ENCODE results near the gene PSORS1C2.

Gene PSORS1C2

GRCh38 chr6:31098449-31098938 lies 40.4 kb downstream of the PSORS1C2 start:
- Histone ChIP-seq H3K27me3 (replicated peaks; ENCODE audit: control insufficient read depth, insufficient read depth, low read length, poor library complexity, severe bottlenecking) (no peaks in the 10 kb centered on the region), H3K4me1 (ENCODE audit: control insufficient read depth, insufficient read depth, low read length, poor library complexity, severe bottlenecking) (peaks cover 28% of the 10 kb centered on the region), H3K9me3 (ENCODE audit: control insufficient read depth, low read length) (no peaks in the 10 kb centered on the region), H3K4me3 (ENCODE audit: insufficient read depth, low read depth, low read length, poor library complexity, severe bottlenecking) (no peak overlapping the region), H3K36me3 (ENCODE audit: control insufficient read depth, insufficient read depth, low read length) (no peaks in the 10 kb centered on the region), H3K27ac (ENCODE audit: insufficient read depth, low read length, poor library complexity, severe bottlenecking) (no peak overlapping the region)
- DNase-seq = no peak

- Histone ChIP-seq H3K36me3 (ENCODE audit: control insufficient read depth, insufficient read depth, low read length) (no peaks in the 10 kb centered on the region), H3K4me1 (ENCODE audit: control insufficient read depth, insufficient read depth, low read length, poor library complexity, severe bottlenecking) (peaks cover 28% of the 10 kb centered on the region), H3K27ac (ENCODE audit: insufficient read depth, low read length, poor library complexity, severe bottlenecking) (no peak overlapping the region), H3K4me3 (ENCODE audit: insufficient read depth, low read depth, low read length, poor library complexity, severe bottlenecking) (no peak overlapping the region), H3K27me3 (replicated peaks; ENCODE audit: control insufficient read depth, insufficient read depth, low read length, poor library complexity, severe bottlenecking) (no peaks in the 10 kb centered on the region), H3K9me3 (ENCODE audit: control insufficient read depth, low read length) (no peaks in the 10 kb centered on the region)
- DNase-seq = no peak
Measured at GRCh38 chr6:31096656-31097055, 42.2 kb downstream of the PSORS1C2 start.

- DNase-seq = no peak
- Histone ChIP-seq H3K4me1 (ENCODE audit: control insufficient read depth, insufficient read depth, low read length, poor library complexity, severe bottlenecking) (peaks cover 28% of the 10 kb centered on the region), H3K27me3 (replicated peaks; ENCODE audit: control insufficient read depth, insufficient read depth, low read length, poor library complexity, severe bottlenecking) (no peaks in the 10 kb centered on the region), H3K4me3 (ENCODE audit: insufficient read depth, low read depth, low read length, poor library complexity, severe bottlenecking) (no peak overlapping the region), H3K9me3 (ENCODE audit: control insufficient read depth, low read length) (no peaks in the 10 kb centered on the region), H3K36me3 (ENCODE audit: control insufficient read depth, insufficient read depth, low read length) (no peaks in the 10 kb centered on the region), H3K27ac (ENCODE audit: insufficient read depth, low read length, poor library complexity, severe bottlenecking) (no peak overlapping the region)
Measured at GRCh38 chr6:31096215-31096614, 42.7 kb downstream of the PSORS1C2 start.

GRCh38 chr6:31094389-31094881 lies 44.4 kb downstream of the PSORS1C2 start:
- peak overlapping the region; percentile 5 for H3K4me3 ChIP-seq (ENCODE audit: insufficient read depth, low read depth, low read length, poor library complexity, severe bottlenecking)
- H3K27ac ChIP-seq (ENCODE audit: insufficient read depth, low read length, poor library complexity, severe bottlenecking) = peak overlapping the region; percentile 24
- no peaks in the 10 kb centered on the region for H3K36me3 ChIP-seq (ENCODE audit: control insufficient read depth, insufficient read depth, low read length)
- H3K4me1 ChIP-seq (ENCODE audit: control insufficient read depth, insufficient read depth, low read length, poor library complexity, severe bottlenecking) = peaks cover 28% of the 10 kb centered on the region
- peak in 1 of 3 donors; percentile 14 for DNase-seq
- H3K9me3 ChIP-seq (ENCODE audit: control insufficient read depth, low read length) = no peaks in the 10 kb centered on the region
- H3K27me3 ChIP-seq (replicated peaks; ENCODE audit: control insufficient read depth, insufficient read depth, low read length, poor library complexity, severe bottlenecking) = no peaks in the 10 kb centered on the region

GRCh38 chr6:31092769-31093505 lies 45.9 kb downstream of the PSORS1C2 start:
- Histone ChIP-seq H3K27me3 (replicated peaks; ENCODE audit: control insufficient read depth, insufficient read depth, low read length, poor library complexity, severe bottlenecking) (no peaks in the 10 kb centered on the region), H3K36me3 (ENCODE audit: control insufficient read depth, insufficient read depth, low read length) (no peaks in the 10 kb centered on the region), H3K9me3 (ENCODE audit: control insufficient read depth, low read length) (no peaks in the 10 kb centered on the region), H3K4me3 (ENCODE audit: insufficient read depth, low read depth, low read length, poor library complexity, severe bottlenecking) (no peak overlapping the region), H3K27ac (ENCODE audit: insufficient read depth, low read length, poor library complexity, severe bottlenecking) (no peak overlapping the region), H3K4me1 (ENCODE audit: control insufficient read depth, insufficient read depth, low read length, poor library complexity, severe bottlenecking) (peaks cover 28% of the 10 kb centered on the region)
- no peak for DNase-seq

GRCh38 chr6:31092238-31092637 lies 46.6 kb downstream of the PSORS1C2 start:
- DNase-seq = no peak
- Histone ChIP-seq H3K4me3 (ENCODE audit: insufficient read depth, low read depth, low read length, poor library complexity, severe bottlenecking) (no peak overlapping the region), H3K36me3 (ENCODE audit: control insufficient read depth, insufficient read depth, low read length) (no peaks in the 10 kb centered on the region), H3K27ac (ENCODE audit: insufficient read depth, low read length, poor library complexity, severe bottlenecking) (no peak overlapping the region), H3K4me1 (ENCODE audit: control insufficient read depth, insufficient read depth, low read length, poor library complexity, severe bottlenecking) (peaks cover 34% of the 10 kb centered on the region), H3K27me3 (replicated peaks; ENCODE audit: control insufficient read depth, insufficient read depth, low read length, poor library complexity, severe bottlenecking) (no peaks in the 10 kb centered on the region), H3K9me3 (ENCODE audit: control insufficient read depth, low read length) (no peaks in the 10 kb centered on the region)

- no peak for DNase-seq
- no peak overlapping the region for H3K4me3 ChIP-seq (ENCODE audit: insufficient read depth, low read depth, low read length, poor library complexity, severe bottlenecking)
Measured at GRCh38 chr6:31091680-31092079, 47.2 kb downstream of the PSORS1C2 start.

GRCh38 chr6:31090973-31091364 lies 47.9 kb downstream of the PSORS1C2 start:
- DNase-seq = no peak
- H3K36me3 ChIP-seq (ENCODE audit: control insufficient read depth, insufficient read depth, low read length) = no peaks in the 10 kb centered on the region
- H3K4me1 ChIP-seq (ENCODE audit: control insufficient read depth, insufficient read depth, low read length, poor library complexity, severe bottlenecking) = peaks cover 24% of the 10 kb centered on the region
- H3K27me3 ChIP-seq (replicated peaks; ENCODE audit: control insufficient read depth, insufficient read depth, low read length, poor library complexity, severe bottlenecking) = no peaks in the 10 kb centered on the region
- no peaks in the 10 kb centered on the region for H3K9me3 ChIP-seq (ENCODE audit: control insufficient read depth, low read length)
- H3K27ac ChIP-seq (ENCODE audit: insufficient read depth, low read length, poor library complexity, severe bottlenecking) = no peak overlapping the region
- no peak overlapping the region for H3K4me3 ChIP-seq (ENCODE audit: insufficient read depth, low read depth, low read length, poor library complexity, severe bottlenecking)

More at GRCh38 chr6:31091680-31092079, 47.2 kb downstream of the PSORS1C2 start:
- Histone ChIP-seq H3K27me3 (replicated peaks; ENCODE audit: control insufficient read depth, insufficient read depth, low read length, poor library complexity, severe bottlenecking) (no peaks in the 10 kb centered on the region), H3K36me3 (ENCODE audit: control insufficient read depth, insufficient read depth, low read length) (no peaks in the 10 kb centered on the region), H3K9me3 (ENCODE audit: control insufficient read depth, low read length) (no peaks in the 10 kb centered on the region), H3K27ac (ENCODE audit: insufficient read depth, low read length, poor library complexity, severe bottlenecking) (no peak overlapping the region), H3K4me1 (ENCODE audit: control insufficient read depth, insufficient read depth, low read length, poor library complexity, severe bottlenecking) (peaks cover 31% of the 10 kb centered on the region)

GRCh38 chr6:31090275-31090972 lies 48.4 kb downstream of the PSORS1C2 start:
- DNase-seq = no peak
- Histone ChIP-seq H3K27me3 (replicated peaks; ENCODE audit: control insufficient read depth, insufficient read depth, low read length, poor library complexity, severe bottlenecking) (no peaks in the 10 kb centered on the region), H3K9me3 (ENCODE audit: control insufficient read depth, low read length) (no peaks in the 10 kb centered on the region), H3K4me1 (ENCODE audit: control insufficient read depth, insufficient read depth, low read length, poor library complexity, severe bottlenecking) (peaks cover 24% of the 10 kb centered on the region), H3K36me3 (ENCODE audit: control insufficient read depth, insufficient read depth, low read length) (no peaks in the 10 kb centered on the region), H3K27ac (ENCODE audit: insufficient read depth, low read length, poor library complexity, severe bottlenecking) (no peak overlapping the region), H3K4me3 (ENCODE audit: insufficient read depth, low read depth, low read length, poor library complexity, severe bottlenecking) (no peak overlapping the region)

Data from effector memory CD4-positive, alpha-beta T cell (primary cell).